HEK293 (cell line): ENCODE results near the gene NPAS1.

ENCODE experiments used
- CTCF ChIA-PET: fragments of 350-600 bp; formaldehyde crosslinking; extraction: SDS; loops from one replicate; lab custom pipeline; 2021; ENCODE audit warnings: antibody characterized with exemption; lab: Yijun Ruan, JAX
- POLR2A ChIA-PET: fragments of 300-600 bp; formaldehyde crosslinking; extraction: SDS; loops from one replicate; lab custom pipeline; 2020; ENCODE audit warnings: antibody characterized with exemption, inconsistent platforms; lab: Yijun Ruan, JAX
- H3K27ac ChIP-seq: fragments of 200-500 bp; sonication (Bioruptor generic); 2 replicates; pipeline ENCODE4 v1.5.1; 2014; ENCODE audit warnings: low read depth, low read length, control low read depth, inconsistent platforms; ENCODE audit errors: extremely low read depth
- H3K36me3 ChIP-seq, 2 experiments: fragments of 200-500 bp in 1 of 2; sonication (Bioruptor generic) in 1 of 2; 1 replicate in 1 of 2; 2 replicates in 1 of 2; pipeline ENCODE4 v1.5.1; 2014 to 2017; ENCODE audit warnings: inconsistent platforms in 2 of 2, low read length in 2 of 2; ENCODE audit not compliant: control insufficient read depth in 2 of 2, insufficient read depth in 1 of 2
- H3K4me1 ChIP-seq: fragments of 200-500 bp; sonication (Bioruptor generic); 2 replicates; pipeline ENCODE4 v1.5.1; 2014; ENCODE audit warnings: mild to moderate bottlenecking, low read length, inconsistent platforms; ENCODE audit not compliant: control insufficient read depth, insufficient read depth
- H3K4me3 ChIP-seq: 2 replicates; pipeline ENCODE4 v1.5.1; 2011; ENCODE audit warnings: low read depth, mild to moderate bottlenecking, control low read depth, low read length, moderate library complexity
- H3K9me3 ChIP-seq: fragments of 200-500 bp; sonication (Bioruptor generic); 2 replicates; pipeline ENCODE4 v1.5.1; 2014; ENCODE audit warnings: low read depth, low read length, inconsistent platforms; ENCODE audit not compliant: control insufficient read depth, insufficient read depth
- KLF7 ChIP-seq: fragments of 450-650 bp; formaldehyde crosslinking; IDR thresholded peaks from 2 replicates; pipeline ENCODE4 v1.5.1; 2016; ENCODE audit warnings: missing biosample characterization, missing genetic modification characterization, borderline replicate concordance
- ZBTB10 ChIP-seq: fragments of 450-650 bp; formaldehyde crosslinking; IDR thresholded peaks from 2 replicates; pipeline ENCODE4 v1.5.1; 2016; ENCODE audit warnings: missing biosample characterization, missing genetic modification characterization
- ZBTB11 ChIP-seq: fragments of 450-650 bp; formaldehyde crosslinking; conservative IDR thresholded peaks from 2 replicates; pipeline ENCODE4 v1.5.1; 2016; ENCODE audit warnings: low read depth, missing biosample characterization, missing genetic modification characterization
- ZNF146 ChIP-seq: fragments of 450-650 bp; formaldehyde crosslinking; IDR thresholded peaks from 2 replicates; pipeline ENCODE4 v1.5.1; 2016; ENCODE audit warnings: missing biosample characterization, missing genetic modification characterization
- ZNF18 ChIP-seq: fragments of 450-650 bp; formaldehyde crosslinking; IDR thresholded peaks from 2 replicates; pipeline ENCODE4 v1.5.1; 2016; ENCODE audit warnings: missing biosample characterization, missing genetic modification characterization
- ZNF184 ChIP-seq: fragments of 450-650 bp; IDR thresholded peaks from 2 replicates; pipeline ENCODE4 v1.5.1; 2018; ENCODE audit warnings: missing biosample characterization, mild to moderate bottlenecking, missing genetic modification characterization
- ZNF274 ChIP-seq, 2 experiments: fragments of 200-500 bp in 1 of 2; fragments of 450-650 bp in 1 of 2; sonication (Bioruptor generic) in 1 of 2; formaldehyde crosslinking in 1 of 2; IDR thresholded peaks; 2 replicates each; pipeline versions ENCODE4 v1.5.1 to v1.6.1; 2014 to 2016; ENCODE audit warnings: borderline replicate concordance in 1 of 2, inconsistent platforms in 1 of 2, low read length in 1 of 2, missing biosample characterization in 1 of 2, missing genetic modification characterization in 1 of 2
- ZNF280C ChIP-seq: fragments of 450-650 bp; formaldehyde crosslinking; IDR thresholded peaks from 2 replicates; pipeline ENCODE4 v1.5.1; 2016; ENCODE audit warnings: missing biosample characterization, missing genetic modification characterization
- ZNF433 ChIP-seq: fragments of 450-650 bp; formaldehyde crosslinking; IDR thresholded peaks from 2 replicates; pipeline ENCODE4 v1.5.1; 2016; ENCODE audit warnings: missing biosample characterization, missing genetic modification characterization, low read depth
- ZNF560 ChIP-seq: fragments of 450-650 bp; formaldehyde crosslinking; IDR thresholded peaks from 2 replicates; pipeline ENCODE4 v1.5.1; 2017; ENCODE audit warnings: missing biosample characterization, missing genetic modification characterization, borderline replicate concordance
- ZNF561 ChIP-seq: fragments of 450-650 bp; IDR thresholded peaks from 2 replicates; pipeline ENCODE4 v1.5.1; 2018; ENCODE audit warnings: missing biosample characterization, missing genetic modification characterization, borderline replicate concordance
- ZNF596 ChIP-seq: fragments of 450-650 bp; IDR thresholded peaks from 2 replicates; pipeline ENCODE4 v1.5.0; 2018; ENCODE audit warnings: missing biosample characterization, mild to moderate bottlenecking, missing genetic modification characterization, moderate library complexity
- ZNF660 ChIP-seq: fragments of 450-650 bp; IDR thresholded peaks from 2 replicates; pipeline ENCODE4 v1.5.1; 2018; ENCODE audit warnings: missing biosample characterization, mild to moderate bottlenecking, missing genetic modification characterization
- ZNF677 ChIP-seq: fragments of 450-650 bp; IDR thresholded peaks from 2 replicates; pipeline ENCODE4 v1.5.0; 2018; ENCODE audit warnings: missing biosample characterization, mild to moderate bottlenecking, missing genetic modification characterization, moderate library complexity
- ZNF701 ChIP-seq: fragments of 450-650 bp; formaldehyde crosslinking; IDR thresholded peaks from 2 replicates; pipeline ENCODE4 v1.5.1; 2016; ENCODE audit warnings: missing biosample characterization, missing genetic modification characterization
- ZNF777 ChIP-seq: fragments of 450-650 bp; formaldehyde crosslinking; IDR thresholded peaks from 2 replicates; pipeline ENCODE4 v1.5.1; 2017; ENCODE audit warnings: missing biosample characterization, missing genetic modification characterization, borderline replicate concordance
- ZSCAN4 ChIP-seq: fragments of 450-650 bp; formaldehyde crosslinking; IDR thresholded peaks from 2 replicates; pipeline ENCODE4 v1.5.1; 2017; ENCODE audit warnings: missing biosample characterization, missing genetic modification characterization

The NPAS1 gene

GRCh38 chr19:47065242-47065641, 45.6 kb downstream of the NPAS1 start:
- peaks cover 5 to 63% of the 10 kb centered on the region in 2 experiments for H3K36me3 ChIP-seq
- H3K4me3 ChIP-seq, result no peak overlapping the region
- no peaks in the 10 kb centered on the region for H3K4me1 ChIP-seq
- H3K9me3 ChIP-seq, result no peaks in the 10 kb centered on the region
- CTCF ChIA-PET, result interaction anchor here (1.8 kb wide), 1 partner anchor 15 kb away, joined by 5 read pairs; no protein-coding TSS in a partner anchor
- no peak overlapping the region for H3K27ac ChIP-seq
- POLR2A ChIA-PET, result interaction anchor here (0.5 kb wide), 1 partner anchor 72 kb away, joined by 10 read pairs; no protein-coding TSS in a partner anchor
- TF ChIP-seq ZNF146 (no peak), KLF7 (tag by site-specific recombination) (no peak), ZNF280C (tag by site-specific recombination) (no peak), ZNF560 (tag by site-specific recombination) (no peak), ZNF677 (tag by site-specific recombination) (no peak), ZNF18 (tag by site-specific recombination) (no peak), ZNF184 (tag by site-specific recombination) (no peak), ZSCAN4 (no peak), ZNF596 (tag by site-specific recombination) (no peak)

GRCh38 chr19:47066376-47067214, 47.0 kb downstream of the NPAS1 start:
- Histone ChIP-seq H3K4me3 (no peak overlapping the region), H3K4me1 (no peaks in the 10 kb centered on the region), H3K36me3 (peaks cover 5 to 77% of the 10 kb centered on the region in 2 experiments), H3K9me3 (no peaks in the 10 kb centered on the region), H3K27ac (no peak overlapping the region)
- POLR2A ChIA-PET, result no interaction called here
- CTCF ChIA-PET, result no interaction called here
- no peak for TF ChIP-seq ZBTB10 (tag by site-specific recombination)
- no peak for TF ChIP-seq ZNF433
- no peak for TF ChIP-seq ZBTB11 (tag by site-specific recombination)
- no peak for TF ChIP-seq ZNF274 (IDR thresholded peaks at IDR 0.05; ENCODE audit: low read length)
- no peak for TF ChIP-seq ZNF274 (tag by site-specific recombination; IDR thresholded peaks at IDR 0.05; ENCODE audit: borderline replicate concordance)
- TF ChIP-seq ZNF660, result no peak
- no peak for TF ChIP-seq ZNF561
- no peak for TF ChIP-seq ZNF701 (tag by site-specific recombination)
- no peak for TF ChIP-seq ZNF777 (tag by site-specific recombination)
